ENCODE measurements around the gene CAMTA1. TPM values are rescaled to one million over a fixed set of nuclear protein-coding genes. Genes with fewer than 3 reads are reported as not detected.

The CAMTA1 gene
- total and polyA plus RNA-seq, 2 donors = 53.3 to 115 TPM

DNA sequence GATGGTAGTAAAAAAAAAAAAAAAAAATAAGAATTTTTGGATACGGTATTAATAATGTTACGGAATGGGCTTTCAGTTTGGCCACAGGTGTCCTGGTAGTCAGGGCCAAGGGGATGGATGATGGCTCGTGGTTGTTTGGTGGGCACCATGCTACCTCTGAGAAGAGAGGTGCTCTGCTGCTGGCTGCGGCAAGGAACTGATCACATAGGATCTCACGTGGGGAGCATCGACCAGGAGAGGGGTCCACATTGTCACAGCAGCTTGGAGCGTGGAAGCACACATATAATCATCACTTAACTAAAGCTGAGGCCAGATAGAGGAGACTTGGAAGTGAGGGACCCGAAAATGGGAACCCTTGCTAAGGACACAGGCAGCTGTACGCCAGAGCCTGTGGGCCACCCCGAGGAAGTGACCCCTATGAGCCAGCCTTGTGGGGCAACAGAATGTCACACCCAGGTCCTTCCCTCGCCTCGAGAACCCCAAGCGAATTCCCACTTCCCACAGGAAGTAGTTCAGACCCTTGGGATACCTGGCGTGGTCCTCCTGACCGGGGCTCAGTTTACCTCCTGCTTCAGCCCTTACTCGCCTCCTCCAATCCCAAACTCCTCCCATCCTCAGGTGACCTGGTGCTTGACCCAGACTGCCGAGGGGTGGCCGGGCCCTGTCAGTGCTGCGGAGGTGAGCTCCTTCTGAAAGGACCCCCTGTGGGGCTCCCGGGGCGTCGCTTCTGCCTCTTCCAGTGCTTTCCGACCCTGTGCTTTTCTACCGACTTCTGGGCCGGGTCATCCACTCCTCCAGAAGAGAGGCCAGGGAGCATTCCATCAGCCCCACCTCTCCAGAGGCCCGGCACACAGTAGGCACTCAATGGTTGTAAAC, 222.0 kb downstream of the CAMTA1 start:
- Histone ChIP-seq H3K36me3 (ENCODE audit: insufficient read depth) (no peaks in the 10 kb centered on the region), H3K4me3 (ENCODE audit: low read depth, low read length) (no peak overlapping the region), H3K27ac (ENCODE audit: low read depth) (no peak overlapping the region), H3K4me1 (ENCODE audit: insufficient read depth) (no peaks in the 10 kb centered on the region)
- 88% methylated on average over 26 of the region's 26 CpGs for WGBS
- no peak for DNase-seq (ENCODE audit: extremely low spot score)

DNA sequence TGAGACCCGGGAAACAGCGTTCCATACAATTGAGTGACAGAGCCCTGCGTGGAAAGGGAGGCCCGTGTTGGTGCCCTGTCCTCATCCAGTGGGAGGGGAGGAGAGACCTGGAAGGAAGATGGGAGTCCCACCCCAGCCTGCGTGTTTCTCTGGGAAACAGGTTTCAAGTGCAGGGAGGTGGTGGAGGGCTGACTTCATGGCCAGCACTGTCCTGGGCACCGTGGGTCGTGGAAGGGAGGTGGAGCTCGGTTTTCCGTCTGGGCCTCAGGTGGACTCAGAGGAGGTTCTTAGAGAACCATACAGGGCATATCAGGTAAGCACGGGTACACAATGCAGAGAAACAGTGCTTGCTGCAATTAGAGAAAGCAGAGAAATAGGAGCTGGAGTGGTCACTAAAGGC, 222.6 kb downstream of the CAMTA1 start:
- H3K27ac ChIP-seq (ENCODE audit: low read depth) = no peak overlapping the region
- no peaks in the 10 kb centered on the region for H3K4me1 ChIP-seq (ENCODE audit: insufficient read depth)
- no peak for DNase-seq (ENCODE audit: extremely low spot score)
- no peak overlapping the region for H3K4me3 ChIP-seq (ENCODE audit: low read depth, low read length)
- 77% methylated on average over 10 of the region's 10 CpGs for WGBS
- no peaks in the 10 kb centered on the region for H3K36me3 ChIP-seq (ENCODE audit: insufficient read depth)

DNA sequence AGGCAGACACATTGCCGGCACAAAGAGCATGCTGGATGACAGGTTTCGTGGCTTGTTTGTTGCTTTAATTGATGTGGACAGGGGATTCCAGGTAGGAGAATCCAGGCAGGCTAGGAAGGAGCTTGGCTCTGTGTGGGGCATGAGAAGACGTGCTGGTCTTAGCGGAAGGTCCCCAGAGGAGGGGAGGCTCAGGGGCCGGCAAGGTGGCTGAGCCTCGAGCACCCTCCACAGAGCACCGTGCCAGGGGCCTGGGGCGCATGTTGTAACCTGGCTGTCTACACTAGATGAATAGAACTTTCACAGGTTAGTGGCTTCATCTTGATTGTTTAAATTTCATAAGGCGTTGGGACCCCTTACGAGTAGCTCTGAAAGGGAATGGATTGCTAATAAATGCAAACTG, 223.1 kb downstream of the CAMTA1 start:
- H3K4me1 ChIP-seq (ENCODE audit: insufficient read depth) = no peaks in the 10 kb centered on the region
- H3K36me3 ChIP-seq (ENCODE audit: insufficient read depth) = no peaks in the 10 kb centered on the region
- no peak overlapping the region for H3K4me3 ChIP-seq (ENCODE audit: low read depth, low read length)
- H3K27ac ChIP-seq (ENCODE audit: low read depth) = no peak overlapping the region
- DNase-seq (ENCODE audit: extremely low spot score) = no peak
- 90% methylated on average over 10 of the region's 10 CpGs for WGBS

DNA sequence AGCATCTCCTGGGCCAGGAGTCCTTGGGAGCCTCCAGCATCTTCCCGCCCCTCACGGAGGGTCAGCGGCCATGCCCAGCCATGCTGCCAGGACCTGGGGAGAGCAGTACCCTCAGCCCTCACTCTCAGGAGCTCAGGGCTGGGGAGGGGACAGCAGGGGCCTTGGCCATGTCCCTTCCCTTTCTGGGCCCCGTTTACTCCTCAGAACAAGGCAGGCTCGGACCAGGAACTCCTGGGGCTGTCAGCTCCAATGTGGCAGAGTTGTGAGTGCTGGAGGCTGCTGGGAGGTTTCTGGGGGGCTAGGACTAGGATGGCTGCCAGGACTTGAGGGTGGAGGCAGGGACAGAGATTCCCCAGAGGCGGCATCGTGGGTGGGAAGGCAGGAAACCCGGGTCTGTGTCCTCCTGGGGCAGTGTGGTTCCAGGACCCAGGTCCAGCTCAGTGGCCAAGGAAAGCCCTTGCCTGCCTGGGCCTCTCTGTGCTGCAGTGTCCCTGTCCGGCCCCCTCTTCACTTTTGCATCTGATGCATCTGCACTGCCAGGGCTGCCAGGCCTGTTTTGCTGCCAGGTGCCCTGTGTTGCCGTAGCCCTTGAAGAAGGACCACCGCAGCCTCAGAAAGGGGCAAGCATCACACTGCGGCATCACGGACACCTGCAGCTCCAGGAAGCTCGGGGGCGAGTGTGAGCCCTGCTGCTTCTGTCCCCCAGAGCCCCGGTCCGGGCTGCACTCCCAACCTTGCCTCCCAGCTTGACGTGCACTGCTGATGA, 223.9 kb downstream of the CAMTA1 start:
- DNase-seq (ENCODE audit: extremely low spot score) = no peak
- no peaks in the 10 kb centered on the region for H3K36me3 ChIP-seq (ENCODE audit: insufficient read depth)
- H3K4me3 ChIP-seq (ENCODE audit: low read depth, low read length) = no peak overlapping the region
- WGBS = 73% methylated on average over 18 of the region's 18 CpGs
- H3K27ac ChIP-seq (ENCODE audit: low read depth) = no peak overlapping the region
- no peaks in the 10 kb centered on the region for H3K4me1 ChIP-seq (ENCODE audit: insufficient read depth)

DNA sequence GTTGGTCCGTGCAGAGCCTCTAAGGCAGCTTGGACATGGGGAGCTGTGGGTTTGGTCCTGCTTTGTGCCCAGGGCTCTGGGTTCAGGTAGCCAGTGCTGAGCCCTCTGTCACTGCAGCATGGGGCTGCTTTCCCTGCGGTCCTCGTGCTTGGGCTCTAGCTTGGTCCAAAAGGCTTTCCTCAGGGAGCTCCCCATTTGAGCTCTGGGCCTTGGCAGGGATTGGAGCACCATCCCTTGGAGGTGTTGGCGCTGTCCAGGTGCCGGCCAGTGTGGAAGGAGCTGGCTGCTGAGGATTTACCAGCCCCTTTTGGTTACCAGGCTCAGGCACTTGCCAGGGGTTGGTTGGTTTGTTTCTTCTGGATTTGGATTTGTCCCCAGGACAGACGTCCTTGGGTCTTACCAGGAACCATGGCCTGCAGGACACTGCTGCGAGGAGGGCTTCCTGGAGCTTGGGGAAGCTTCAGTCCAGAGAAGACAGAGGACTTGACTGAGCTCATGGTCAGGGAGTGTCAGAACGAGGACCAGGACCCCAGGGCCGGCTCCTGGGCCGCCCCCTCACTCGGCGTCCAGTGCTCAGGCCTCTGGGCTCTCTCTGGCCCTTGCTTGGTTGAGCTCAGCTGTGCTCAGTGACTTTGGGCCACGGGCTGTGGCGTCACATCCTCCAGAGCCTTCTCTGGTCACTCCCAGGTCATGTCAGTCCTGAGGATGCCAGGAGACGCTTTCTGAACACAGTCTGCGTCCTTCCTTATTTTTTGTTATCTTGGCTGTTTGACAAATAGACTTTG, 224.7 kb downstream of the CAMTA1 start:
- WGBS = 75% methylated on average over 16 of the region's 16 CpGs
- H3K27ac ChIP-seq (ENCODE audit: low read depth) = no peak overlapping the region
- no peaks in the 10 kb centered on the region for H3K36me3 ChIP-seq (ENCODE audit: insufficient read depth)
- no peak overlapping the region for H3K4me3 ChIP-seq (ENCODE audit: low read depth, low read length)
- H3K4me1 ChIP-seq (ENCODE audit: insufficient read depth) = no peaks in the 10 kb centered on the region
- DNase-seq (ENCODE audit: extremely low spot score) = no peak

DNA sequence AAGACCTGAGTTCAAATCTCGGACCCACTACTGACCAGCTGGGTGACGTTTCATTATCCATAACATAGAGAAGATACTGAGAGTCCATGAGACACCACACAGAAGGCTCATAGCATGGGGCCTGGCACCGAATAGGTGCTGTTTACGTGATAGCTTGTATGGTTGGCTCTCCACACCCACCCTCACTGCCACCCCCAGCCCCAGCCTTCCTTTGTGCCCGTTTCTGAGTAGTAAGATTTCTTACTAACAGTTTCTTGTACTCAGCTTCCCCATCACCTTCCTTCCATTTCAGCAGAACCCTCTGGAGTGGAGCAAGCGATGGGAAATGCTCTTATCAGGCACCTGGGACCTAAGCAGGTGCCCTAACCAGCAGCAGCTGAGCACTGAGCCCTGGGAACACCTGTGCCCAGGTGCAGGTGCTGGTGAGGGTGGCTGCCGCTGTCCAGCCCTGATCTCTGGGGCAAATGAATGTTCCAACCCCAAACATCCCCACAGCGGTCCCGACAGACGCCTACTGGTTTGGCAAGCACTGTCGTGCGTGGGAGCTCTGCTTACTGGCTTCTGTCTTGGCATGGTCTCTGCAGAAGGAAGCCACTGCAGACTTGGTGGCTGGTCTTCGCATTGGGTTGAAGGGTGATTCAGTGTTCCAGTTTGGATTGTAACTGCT, 225.4 kb downstream of the CAMTA1 start:
- WGBS = 73% methylated on average over 13 of the region's 13 CpGs
- Histone ChIP-seq H3K4me3 (ENCODE audit: low read depth, low read length) (no peak overlapping the region), H3K27ac (ENCODE audit: low read depth) (no peak overlapping the region), H3K4me1 (ENCODE audit: insufficient read depth) (no peaks in the 10 kb centered on the region), H3K36me3 (ENCODE audit: insufficient read depth) (no peaks in the 10 kb centered on the region)
- no peak for DNase-seq (ENCODE audit: extremely low spot score)

DNA sequence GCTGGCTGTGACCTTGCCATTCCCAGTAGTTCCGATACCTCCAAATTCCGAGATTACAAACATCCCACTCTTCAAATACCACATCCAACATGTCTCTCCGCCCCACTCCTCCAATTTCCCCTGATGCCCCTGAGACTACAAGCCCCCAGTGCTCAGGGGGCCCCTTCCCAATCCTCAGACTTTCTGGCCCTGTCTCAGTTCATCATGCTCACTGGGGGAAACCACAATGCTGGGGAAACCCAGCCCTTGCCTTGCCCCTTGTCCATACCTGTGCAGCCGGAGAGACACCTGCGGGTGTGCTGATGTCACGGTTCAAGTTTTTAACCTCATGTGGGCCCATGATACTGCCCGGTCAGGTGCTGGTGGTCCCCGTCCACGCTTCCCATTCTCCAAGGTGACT, 226.6 kb downstream of the CAMTA1 start:
- Histone ChIP-seq H3K4me3 (ENCODE audit: low read depth, low read length) (no peak overlapping the region), H3K4me1 (ENCODE audit: insufficient read depth) (no peaks in the 10 kb centered on the region), H3K36me3 (ENCODE audit: insufficient read depth) (no peaks in the 10 kb centered on the region), H3K27ac (ENCODE audit: low read depth) (no peak overlapping the region)
- DNase-seq (ENCODE audit: extremely low spot score) = no peak
- 90% methylated on average over 9 of the region's 9 CpGs for WGBS

DNA sequence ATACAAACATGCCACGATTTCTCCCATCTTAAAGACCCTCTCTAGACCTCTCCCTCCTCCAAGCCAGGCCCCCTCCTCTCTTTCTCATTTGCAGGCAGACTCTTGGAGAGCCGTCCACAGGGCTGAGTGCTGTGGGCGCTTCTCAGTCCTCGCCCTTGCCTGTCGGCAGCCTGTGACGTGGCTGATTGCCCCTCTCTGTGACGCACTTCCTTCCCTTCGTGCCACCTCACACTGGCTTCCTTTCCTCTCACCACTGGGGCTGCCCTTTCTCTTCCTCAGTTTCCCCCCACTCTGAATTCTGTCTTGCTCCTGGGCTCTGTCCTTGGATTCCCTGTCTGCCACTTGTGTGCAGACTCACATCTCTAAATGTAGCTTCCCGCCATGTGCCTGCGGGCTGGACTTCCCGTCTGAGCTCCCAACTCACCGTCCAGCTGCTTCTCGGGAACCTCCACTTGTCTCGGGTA, 227.2 kb downstream of the CAMTA1 start:
- WGBS = 81% methylated on average over 14 of the region's 14 CpGs
- DNase-seq (ENCODE audit: extremely low spot score) = no peak
- Histone ChIP-seq H3K4me3 (ENCODE audit: low read depth, low read length) (no peak overlapping the region), H3K4me1 (ENCODE audit: insufficient read depth) (no peaks in the 10 kb centered on the region), H3K27ac (ENCODE audit: low read depth) (no peak overlapping the region), H3K36me3 (ENCODE audit: insufficient read depth) (no peaks in the 10 kb centered on the region)

DNA sequence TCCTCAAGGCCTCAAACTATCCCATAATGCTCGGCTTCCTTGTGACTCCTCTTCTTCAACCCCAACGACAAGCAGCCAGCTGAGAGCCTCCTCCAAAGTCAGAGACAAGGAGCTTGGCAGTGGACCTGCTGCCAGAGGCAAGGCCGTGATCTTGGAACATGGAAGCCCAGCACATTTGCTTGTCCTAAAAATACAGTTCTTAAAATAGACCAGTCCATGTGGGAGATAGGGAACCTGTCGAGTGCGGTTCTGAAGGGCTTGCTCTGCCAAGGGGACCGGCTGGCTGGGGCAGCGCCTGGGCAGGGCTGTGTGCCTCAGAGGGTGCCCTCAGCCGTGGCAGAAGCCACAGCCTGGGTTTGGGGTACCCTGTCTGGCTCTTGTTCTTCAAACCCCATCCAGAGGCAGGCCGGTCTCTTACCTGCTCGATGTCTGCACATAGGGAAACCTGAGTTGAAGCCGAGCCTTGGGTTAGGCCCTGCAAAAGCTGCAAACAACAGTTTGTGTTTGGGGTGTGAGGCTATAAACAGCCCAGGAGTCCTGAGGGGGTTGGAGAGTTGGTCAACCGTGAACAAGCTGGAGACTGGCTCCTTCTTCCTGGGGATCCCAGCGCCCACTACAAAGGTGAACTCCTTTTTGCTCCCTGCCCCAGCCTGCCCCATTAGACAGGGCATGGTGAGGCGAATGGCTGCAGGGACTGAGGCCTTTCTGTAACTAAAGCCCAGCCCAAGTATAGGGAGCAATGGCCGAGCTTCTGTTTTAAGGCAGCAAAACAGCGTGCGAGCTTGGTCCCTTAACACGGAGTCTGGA, 228.8 kb downstream of the CAMTA1 start:
- DNase-seq (ENCODE audit: extremely low spot score) = no peak
- 68% methylated on average over 18 of the region's 18 CpGs for WGBS
- no peak overlapping the region for H3K27ac ChIP-seq (ENCODE audit: low read depth)
- no peaks in the 10 kb centered on the region for H3K36me3 ChIP-seq (ENCODE audit: insufficient read depth)
- no peak overlapping the region for H3K4me3 ChIP-seq (ENCODE audit: low read depth, low read length)
- no peaks in the 10 kb centered on the region for H3K4me1 ChIP-seq (ENCODE audit: insufficient read depth)

DNA sequence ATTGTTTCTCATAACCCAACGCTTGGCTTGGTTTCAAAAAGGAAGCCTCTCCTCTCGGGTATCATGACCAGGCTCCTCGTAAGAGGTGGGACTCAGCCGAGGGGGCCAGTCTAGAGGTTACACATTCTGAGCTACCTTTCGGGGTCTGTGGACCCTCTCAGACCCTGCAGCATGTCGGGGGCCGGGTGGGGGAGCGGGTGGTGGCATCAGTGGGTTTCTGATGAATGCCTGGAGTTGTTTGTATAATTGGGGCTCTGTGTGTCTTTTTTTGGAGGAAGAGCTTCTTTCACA, 229.3 kb downstream of the CAMTA1 start:
- H3K36me3 ChIP-seq (ENCODE audit: insufficient read depth) = no peaks in the 10 kb centered on the region
- WGBS = 68% methylated on average over 8 of the region's 8 CpGs
- H3K4me1 ChIP-seq (ENCODE audit: insufficient read depth) = no peaks in the 10 kb centered on the region
- no peak overlapping the region for H3K4me3 ChIP-seq (ENCODE audit: low read depth, low read length)
- H3K27ac ChIP-seq (ENCODE audit: low read depth) = no peak overlapping the region
- DNase-seq (ENCODE audit: extremely low spot score) = no peak

DNA sequence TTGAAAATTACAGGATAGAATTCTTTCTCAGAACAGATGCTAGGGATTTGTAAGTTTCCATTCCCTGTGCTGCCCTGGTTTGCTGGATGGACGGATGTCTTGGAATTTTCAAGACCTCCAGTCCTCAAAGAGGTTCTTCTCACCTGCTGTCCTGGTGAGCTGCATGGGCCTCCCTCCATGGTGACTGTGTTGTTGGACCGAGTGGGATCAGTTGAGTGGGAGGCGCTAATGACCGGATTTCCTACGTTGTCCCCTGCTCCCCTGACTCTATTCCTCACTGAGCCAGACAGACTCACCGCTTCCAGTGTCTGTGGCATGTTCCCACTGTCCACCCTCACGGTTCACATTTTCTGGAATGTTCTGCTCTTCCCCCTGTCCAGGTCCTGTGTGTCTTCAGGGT, 229.8 kb downstream of the CAMTA1 start:
- Histone ChIP-seq H3K27ac (ENCODE audit: low read depth) (no peak overlapping the region), H3K4me1 (ENCODE audit: insufficient read depth) (no peaks in the 10 kb centered on the region), H3K4me3 (ENCODE audit: low read depth, low read length) (no peak overlapping the region), H3K36me3 (ENCODE audit: insufficient read depth) (no peaks in the 10 kb centered on the region)
- DNase-seq (ENCODE audit: extremely low spot score) = no peak
- 82% methylated on average over 7 of the region's 7 CpGs for WGBS

DNA sequence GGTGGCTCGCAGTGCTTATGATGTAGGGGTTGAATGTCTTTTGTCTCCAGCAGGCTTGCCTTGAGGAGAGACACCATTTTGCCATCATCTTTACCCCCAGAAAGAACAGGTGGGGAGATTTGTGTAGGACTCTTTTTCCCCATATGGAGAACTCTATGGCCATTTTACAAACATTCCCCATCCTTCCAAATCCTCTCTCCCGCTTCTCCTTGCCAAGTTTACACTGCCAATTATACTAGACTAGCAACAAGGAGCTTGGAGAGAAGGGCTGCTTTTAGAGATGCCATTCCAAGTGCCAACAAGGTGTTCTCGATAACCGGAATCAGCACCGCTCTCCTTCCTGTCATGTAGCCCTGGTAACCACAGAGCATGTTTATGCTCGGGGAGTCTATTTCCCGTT, 233.1 kb downstream of the CAMTA1 start:
- H3K4me3 ChIP-seq (ENCODE audit: low read depth, low read length) = no peak overlapping the region
- no peaks in the 10 kb centered on the region for H3K4me1 ChIP-seq (ENCODE audit: insufficient read depth)
- H3K36me3 ChIP-seq (ENCODE audit: insufficient read depth) = no peaks in the 10 kb centered on the region
- DNase-seq (ENCODE audit: extremely low spot score) = no peak
- H3K27ac ChIP-seq (ENCODE audit: low read depth) = no peak overlapping the region
- WGBS = 71% methylated on average over 7 of the region's 7 CpGs

DNA sequence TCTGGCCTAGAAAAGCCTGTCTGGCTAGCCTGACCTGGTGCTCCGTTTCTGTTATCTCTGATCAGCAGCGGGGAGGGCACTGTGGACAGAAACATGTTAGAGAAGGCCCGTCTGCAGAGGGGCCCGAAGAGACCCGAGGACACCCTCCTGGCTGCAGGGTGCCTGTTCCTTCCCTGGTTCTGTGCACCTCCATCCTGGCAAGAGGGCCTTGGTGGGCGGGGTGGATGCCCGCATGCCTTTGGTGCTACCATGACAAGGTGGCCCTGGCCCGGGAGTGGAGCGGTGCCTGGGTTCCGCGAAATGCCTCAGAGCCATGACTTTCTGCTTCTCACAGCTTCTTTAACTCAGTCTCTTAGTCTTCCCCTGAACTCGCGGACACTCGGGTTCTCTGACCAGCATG, 233.6 kb downstream of the CAMTA1 start:
- 85% methylated on average over 14 of the region's 14 CpGs for WGBS
- no peak for DNase-seq (ENCODE audit: extremely low spot score)
- Histone ChIP-seq H3K4me3 (ENCODE audit: low read depth, low read length) (no peak overlapping the region), H3K4me1 (ENCODE audit: insufficient read depth) (no peaks in the 10 kb centered on the region), H3K36me3 (ENCODE audit: insufficient read depth) (no peaks in the 10 kb centered on the region), H3K27ac (ENCODE audit: low read depth) (no peak overlapping the region)
